IPS-NIHi7 (cell line): ENCODE data around the gene SS18L1.
"Not testable (repeated sequence)": the region's sequence is repeated elsewhere in the genome, so short reads cannot be mapped to it uniquely, and the experiment has no call there.

ENCODE experiments used
- DNase-seq: peaks from one replicate; pipeline ENCODE4 v3.0.0; 2012; ENCODE audit warnings: mixed read lengths; ENCODE audit errors: extremely low spot score

SS18L1 gene, protein sequence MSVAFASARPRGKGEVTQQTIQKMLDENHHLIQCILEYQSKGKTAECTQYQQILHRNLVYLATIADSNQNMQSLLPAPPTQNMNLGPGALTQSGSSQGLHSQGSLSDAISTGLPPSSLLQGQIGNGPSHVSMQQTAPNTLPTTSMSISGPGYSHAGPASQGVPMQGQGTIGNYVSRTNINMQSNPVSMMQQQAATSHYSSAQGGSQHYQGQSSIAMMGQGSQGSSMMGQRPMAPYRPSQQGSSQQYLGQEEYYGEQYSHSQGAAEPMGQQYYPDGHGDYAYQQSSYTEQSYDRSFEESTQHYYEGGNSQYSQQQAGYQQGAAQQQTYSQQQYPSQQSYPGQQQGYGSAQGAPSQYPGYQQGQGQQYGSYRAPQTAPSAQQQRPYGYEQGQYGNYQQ

DNA sequence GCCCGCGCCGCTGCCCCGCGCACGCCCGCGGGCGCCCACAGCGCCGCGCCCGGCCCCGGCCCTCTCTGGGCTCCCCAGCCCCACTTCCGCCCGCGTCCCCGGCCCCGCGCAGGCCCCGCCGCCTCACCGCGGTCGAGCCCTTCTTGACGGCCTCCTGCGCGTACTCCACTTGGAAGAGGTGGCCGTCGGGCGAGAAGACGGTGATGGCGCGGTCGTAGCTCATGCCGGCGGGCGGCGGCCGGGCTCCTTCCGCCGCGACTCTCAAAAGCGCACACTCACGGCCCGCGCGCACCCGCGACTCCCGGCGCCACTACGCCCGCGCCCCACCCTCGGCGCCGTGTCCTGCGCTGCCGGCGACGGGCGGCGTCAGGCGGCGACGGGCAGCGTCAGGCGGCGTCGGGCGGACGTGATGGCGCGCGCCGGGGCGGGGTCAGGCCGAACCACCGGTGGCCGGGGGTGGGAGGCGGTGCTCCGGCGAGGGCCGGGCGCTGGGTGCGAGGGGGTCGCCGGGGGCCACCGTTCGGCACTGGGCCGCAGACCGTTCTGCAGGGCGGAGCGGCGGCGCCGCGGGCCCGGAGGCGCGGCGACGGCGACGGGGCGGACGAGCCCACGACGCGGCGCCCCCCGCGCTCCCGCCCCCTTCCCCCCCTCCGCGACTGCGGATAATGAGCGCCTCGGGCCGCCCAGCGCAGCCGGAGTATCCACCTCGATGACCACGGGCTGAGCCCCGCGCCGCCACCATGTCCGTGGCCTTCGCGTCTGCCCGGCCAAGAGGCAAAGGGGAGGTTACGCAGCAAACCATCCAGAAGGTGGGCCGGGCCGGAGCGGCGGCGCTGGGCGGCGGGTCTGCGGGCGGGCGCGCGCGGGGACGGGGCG, at the start of gene SS18L1, which contains the start of gene PSMA7:
Gene SS18L1 (plus strand): TSS at position 689 of the 876 bp plus-strand sequence. CDS start 52 bp downstream, at position 741.
Gene PSMA7 (minus strand): TSS at position 314 of the 876 bp plus-strand sequence. CDS start 91 bp downstream, at position 223.
- DNase-seq = peak; percentile 88

DNA sequence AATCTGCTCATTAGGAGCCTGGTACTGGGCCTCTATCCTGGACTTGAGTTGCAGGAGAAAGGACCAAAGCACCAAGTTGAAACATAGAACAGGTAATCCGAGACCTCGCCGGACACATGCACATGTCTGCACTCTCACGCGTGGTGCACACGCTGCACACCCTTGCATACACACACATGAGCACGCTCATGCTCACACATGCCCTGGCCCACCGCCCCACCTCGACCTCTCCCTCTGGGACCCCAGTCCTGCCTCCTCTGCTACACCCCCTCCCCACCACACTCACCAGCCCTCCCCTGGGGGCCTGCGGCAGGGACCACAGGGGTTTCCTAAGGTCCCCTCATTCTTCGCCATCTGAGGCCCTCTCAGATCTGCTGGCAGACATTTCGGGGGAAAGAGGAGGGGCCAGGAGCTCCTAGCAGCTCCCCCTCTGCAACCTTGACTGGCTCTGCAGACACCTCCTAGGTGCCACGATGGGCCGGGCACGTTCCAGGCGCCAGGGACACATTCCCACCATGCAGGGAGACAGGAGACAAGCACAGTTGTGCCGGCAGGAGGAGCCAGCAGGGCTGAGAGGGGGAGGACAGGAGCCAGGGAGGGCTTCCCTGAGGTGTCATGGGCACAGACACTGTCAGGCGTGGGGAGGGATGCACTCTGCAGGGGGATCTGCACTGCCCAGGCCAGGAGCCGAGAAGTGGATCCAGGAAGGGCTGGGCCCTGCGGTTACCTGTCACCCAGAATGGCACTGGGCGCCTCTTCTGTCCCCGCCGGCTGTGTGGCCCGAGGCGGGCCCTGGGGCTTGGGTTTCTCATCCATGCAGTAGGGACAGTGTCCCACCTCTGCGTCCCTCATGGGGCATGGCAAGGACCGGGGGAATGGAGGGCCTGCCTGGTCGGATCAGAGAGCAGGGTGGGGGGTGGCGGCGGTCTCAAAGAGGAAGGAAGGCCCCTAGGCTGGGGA, 46.9 kb upstream of the SS18L1 start:
- DNase-seq = no peak

DNA sequence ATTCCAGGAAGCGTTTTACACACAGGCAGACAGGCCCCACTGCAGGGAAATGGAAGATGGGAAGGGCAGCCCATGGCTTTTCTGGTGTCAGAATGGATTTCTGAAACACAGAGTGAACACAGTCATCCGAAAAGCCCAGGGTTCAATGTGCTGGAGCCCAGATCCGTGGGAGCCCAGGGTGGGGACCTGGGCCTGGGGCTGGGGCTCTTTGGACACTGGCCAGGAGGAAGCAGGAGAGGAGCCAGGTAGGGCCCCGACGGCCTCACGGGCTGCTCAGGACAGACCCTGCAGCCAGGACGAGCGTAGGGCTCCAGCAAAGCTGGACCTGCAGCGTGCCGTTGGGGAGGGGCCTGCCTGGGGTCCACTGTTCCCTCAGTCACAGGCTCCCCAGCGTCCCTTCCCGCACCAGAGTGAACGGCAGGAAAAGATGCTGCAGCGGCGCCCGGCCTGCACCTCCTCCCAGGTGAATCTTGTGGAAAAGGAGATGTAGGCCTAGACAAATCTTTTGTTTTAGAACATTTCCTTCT, 45.6 kb upstream of the SS18L1 start:
- DNase-seq = no peak

DNA sequence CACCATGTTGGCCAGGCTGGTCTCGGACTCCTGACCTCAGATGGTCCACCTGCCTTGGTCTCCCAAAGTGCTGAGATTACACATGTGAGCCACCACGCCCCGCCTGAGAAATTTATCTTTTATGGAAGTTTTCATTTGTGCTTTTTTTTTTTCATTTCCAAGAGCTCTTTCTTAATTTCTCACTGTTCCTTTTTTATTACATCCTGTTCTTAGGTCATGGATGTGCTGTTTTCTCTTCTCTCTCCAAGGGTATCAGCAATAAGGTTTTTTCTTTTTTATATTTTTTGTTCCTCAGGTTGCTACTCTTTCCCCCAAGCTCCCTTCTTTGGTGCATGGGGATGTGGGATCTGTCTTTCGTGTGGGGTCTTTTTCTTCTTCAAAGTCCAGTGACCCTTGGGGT, 42.5 kb upstream of the SS18L1 start:
- no peak for DNase-seq

DNA sequence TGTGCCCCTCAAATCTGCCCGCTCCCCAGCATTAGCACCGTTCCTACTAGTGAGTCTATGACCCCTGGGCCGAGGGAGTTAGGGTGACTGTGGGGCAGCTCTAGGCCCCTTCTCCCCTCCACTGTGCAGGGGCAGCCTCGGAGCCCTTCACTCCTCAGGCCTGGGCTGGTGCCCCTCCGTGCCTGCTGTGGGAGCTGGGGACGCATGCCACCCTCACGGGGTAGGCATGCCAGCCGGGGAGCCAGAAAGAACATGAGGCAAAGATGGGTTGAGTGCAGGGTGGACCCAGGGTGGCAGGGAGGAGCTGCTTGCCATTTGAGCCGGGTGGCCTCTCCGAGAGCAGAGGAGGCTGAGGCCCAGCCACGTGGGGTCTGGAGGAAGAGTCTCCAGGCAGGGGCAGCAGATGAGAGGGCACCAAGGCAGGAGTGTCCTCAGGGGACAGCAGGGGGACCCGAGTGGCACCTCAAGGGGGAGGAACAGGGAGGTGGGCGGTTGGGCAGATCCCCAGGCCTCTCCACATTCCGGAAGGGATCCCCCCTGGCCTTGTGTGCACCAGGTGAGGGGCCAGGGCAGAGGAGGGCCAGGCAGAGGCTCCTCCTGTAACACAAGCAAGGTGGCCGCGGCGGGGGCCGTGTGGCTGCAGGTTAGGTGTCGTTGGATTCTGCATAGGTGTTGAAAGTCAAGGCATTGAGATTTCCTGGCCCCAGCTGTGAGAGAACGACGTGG, 39.9 kb upstream of the SS18L1 start:
- DNase-seq = no peak

DNA sequence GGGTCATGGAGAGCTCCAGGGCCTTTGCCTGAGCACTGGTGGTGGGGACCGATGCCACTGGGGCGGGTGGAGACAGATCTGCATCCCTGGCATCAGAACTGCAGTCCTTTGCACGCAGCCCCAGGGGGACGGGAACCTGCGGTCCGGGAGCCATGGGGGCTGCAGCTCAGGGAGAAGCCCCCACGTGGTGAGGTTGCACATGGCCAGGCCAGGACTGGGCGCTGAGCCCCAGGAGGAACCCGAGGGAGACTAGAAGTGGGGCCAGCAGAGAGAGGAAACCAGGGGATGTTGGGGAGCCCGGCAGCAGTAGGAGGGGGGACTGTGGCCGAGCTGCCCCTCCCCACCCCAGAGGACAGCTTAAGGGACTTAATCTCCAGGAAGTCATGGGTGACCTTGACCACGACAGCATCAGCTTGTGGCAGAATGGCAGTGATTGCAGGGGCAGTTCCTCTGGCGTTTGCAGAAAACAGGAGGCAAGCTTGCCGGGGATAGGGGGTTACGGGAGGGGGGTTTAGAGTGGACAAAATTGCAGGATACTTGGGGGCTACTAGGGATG, 39.3 kb upstream of the SS18L1 start:
- DNase-seq = no peak

DNA sequence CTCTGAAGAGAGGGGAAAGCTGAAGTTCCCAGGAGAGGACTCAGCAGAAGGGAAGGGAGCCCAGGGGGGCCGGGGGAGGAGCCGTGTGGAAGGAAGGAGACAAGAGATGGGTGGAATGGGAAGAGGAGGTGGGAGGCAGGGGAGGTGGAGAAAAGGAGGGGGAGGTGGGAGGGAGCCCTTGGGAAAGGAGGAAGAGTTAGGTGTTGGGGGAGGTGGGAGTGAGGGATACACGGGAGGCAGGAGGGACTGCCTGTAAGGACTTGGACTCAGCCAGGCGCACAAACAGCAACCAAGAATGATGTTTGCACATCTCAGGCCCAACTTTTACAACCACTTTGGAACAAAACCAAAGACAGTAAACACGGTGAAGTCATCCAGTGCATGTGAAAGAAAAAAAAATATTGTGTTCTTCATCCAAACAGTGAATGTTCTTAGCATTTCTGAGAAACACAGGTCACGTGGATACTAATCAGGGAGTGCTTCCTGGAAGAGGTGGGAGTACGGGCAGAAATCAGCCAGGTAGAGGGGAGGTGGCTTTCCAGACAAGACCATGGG, 38.7 kb upstream of the SS18L1 start:
- no peak for DNase-seq

DNA sequence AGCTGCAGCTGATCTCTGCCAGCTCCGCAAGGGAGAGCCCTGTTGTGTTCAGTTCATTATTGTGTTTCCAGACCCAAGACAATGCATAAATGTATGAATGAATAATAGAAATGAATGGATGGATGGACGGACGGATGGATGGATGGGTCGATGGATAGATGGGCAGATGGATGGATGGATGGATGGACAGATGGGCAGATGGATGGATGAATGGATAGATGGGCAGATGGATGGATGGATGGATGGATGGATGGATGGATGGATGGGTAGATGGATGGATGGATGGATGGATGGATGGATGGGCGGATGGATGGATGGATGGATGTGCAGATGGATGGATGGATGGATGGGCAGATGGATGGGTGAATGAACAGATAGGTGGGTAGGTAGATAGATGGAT, 38.0 kb upstream of the SS18L1 start:
- no peak for DNase-seq

DNA sequence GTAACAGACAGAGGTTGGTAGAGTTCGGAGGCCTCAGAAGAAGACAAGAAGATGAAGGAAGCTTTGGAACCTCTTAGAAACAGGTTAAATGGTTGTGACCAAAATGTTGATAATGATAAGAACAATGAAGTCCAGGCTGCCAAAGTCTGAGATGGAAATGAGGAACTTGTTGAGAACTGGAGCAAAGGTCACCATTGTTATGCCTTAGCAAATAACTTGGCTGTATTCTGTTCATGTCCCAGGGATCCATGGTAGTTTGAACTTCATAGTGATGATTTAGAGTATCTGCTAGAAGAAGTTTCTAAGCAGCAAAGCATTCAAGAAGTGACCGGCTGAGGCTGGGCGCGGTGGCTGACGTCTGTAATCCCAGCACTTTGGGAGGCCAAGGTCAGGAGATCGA, 32.4 kb upstream of the SS18L1 start:
- DNase-seq = no peak

DNA sequence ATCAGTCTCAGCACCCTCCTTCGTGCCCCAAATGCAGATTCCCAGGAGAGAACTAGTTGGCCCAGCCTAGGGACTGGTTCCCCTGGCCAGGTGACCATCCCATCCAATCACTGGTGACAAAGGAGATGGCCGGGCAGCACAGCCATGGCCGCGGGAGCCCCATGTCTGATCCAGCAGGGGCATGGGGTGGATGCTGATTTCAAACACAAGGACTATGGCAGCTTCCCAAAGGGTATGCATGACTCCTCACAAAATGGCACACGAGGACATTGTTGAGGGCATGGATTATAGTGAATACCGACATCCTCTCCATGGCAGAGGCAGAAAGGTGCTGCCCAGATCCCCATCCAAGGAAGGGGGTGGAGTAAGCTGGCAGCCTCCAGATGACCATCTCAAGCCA, 31.2 kb upstream of the SS18L1 start:
- no peak for DNase-seq

DNA sequence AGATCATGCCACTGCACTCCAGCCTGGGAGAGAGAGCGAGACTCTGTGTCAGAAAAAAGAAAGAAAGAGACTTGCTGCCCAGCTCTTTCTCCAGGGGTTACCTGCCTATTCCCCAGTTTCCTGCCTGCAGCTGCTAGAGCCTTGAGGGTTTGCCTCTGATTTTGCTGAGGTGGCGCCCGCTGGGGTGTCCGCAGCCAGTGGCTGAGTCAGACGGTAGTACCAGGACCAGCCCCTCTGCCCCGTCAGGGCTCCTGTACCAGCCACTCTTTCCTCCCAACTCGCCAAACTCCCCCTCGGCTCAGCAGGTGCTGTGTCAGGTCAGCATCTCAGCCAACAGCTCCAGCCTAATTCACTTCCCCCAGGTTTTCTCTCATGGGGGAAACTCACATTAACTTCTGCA, 28.7 kb upstream of the SS18L1 start:
- DNase-seq = peak; percentile 55

DNA sequence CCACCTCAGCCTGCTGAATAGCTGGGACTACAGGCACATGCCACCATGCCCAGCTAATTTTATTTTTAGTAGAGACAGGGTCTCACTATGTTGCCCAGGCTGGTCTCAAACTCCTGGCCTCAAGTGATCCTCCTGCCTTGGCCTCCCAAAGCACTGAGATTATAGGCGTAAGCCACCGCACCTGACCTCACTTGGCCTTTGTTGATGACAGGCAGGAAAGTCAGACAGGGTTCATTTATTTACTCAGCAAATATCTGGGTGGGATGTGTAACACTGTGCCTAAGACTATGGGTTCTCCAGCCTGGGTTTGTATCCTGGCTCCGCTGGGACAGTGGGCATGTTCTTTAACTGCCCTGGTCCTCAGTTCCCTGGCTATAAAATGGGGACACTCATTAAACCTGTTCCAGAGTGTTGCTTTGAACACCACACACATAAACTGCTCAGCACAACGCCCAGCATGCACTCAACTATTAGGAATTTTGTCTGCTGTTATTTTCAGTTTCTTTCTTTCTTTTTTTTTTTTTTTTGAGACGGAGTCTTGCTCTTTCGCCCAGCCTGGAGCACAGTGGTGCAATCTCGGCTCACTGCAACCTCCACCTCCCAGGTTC, 27.7 kb upstream of the SS18L1 start:
- not testable (repeated sequence) for DNase-seq

DNA sequence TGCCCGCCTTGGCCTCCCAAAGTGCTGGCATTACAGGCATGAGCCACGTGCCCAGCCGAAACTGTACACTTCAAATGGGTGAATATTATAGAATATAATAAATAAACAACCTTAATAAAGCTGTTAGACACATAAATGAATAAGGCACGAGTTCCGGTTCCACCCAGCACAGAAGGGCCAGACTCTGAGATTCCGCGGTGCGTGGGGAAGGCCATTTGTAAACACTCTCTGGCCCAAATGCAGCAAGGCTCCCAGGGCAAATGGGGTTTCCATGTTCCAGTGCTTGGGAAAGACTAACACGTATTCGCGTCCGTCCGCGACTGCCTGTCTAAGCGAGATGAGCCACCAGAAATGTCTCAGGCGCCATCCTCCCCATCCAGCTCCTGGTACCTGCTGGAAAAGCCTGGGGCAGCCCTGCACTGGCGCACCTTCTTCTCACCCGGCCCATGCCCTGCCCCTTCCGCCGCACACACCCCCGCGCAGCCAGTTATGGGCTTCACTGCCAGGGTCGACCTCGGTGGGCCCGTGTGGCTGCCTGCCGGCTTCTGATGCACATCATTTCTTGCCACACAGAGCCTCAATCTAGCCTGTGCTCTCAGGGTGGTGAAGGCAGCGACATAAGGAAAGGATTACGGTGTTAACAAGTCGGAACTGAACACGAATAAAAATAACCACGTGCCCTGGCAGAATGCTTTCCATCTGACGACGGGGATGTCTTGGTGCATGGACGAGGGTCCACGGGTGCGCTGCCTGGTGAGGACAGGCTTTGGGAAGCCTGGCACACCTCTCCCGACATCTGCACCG, 26.8 kb upstream of the SS18L1 start:
- DNase-seq = no peak

DNA sequence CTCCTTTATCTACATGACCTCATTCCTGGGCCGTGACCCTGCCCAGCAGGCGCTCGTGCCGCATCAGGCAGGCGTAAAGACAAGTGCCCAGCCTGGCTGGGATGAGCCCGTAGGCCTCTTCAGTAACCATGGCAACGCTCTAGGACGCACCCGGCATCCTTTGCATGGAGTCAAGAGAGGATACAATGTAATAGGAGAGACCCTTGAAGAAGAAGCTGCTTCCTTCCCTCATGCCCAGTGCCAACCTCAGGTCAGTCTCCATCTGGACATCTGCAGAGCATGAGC, 26.3 kb upstream of the SS18L1 start:
- no peak for DNase-seq

DNA sequence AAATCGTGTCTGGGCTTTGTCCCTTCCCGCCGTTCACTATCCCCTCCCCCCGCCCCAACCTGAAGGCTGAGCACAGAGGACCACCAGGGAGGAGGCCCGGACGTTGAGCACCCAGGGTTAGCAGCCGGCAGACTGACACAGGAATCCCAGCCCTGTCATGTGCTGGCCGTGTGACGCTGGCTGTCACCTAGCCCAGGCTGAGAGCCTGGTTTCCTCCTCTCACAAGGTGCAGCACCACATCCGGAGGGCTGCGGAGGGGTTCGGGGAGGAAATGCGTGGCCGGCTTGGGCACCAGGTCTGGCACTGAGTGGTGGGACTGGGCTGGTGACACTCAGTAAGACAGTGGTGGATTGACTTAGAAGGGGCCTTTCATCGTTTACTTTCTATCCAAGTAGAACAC, 25.9 kb upstream of the SS18L1 start:
- no peak for DNase-seq

DNA sequence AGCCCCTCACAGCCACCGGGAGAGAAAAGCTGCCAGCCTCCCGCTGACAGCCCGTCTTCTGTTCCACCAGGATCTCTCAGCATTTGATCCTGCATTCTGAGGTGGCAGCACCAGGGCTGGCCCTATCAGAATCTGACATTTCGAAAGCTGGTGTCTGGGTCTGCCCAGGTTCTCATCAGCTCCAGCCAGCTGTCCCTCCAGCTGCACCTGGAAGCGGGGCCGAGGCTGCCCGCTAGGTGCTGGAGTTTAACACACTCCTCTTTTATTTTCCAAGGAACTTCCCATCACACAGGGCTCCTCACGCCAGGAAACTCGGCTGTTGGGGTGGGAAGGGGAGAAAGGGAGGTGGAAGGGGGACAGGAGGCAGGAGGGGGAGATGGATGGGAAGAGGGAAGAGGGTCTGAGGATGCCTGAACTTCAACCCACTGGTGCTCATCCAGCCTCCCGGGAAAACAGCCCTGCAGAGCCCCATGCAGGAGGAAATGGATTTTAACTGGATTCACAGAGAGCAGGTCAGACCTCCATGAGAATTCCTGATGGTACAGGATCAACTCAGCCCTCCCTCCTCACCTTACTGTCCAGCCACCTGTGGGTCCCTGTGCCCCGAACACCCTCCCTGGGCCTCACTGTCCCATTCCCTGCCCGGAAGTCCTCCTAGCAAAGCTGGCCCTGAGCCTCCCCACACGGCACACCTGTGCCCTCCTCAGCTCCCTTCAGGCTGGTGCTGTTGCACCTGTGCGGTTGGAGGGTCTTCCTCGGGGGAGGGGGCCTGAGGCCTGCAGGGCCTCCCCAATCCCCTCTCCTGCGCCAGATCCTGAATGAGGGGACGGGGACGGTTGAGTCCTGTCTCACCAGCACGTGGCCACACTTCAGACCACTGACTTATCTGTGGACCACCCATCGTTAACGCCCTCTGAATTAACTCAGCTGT, 25.2 kb upstream of the SS18L1 start:
- no peak for DNase-seq

DNA sequence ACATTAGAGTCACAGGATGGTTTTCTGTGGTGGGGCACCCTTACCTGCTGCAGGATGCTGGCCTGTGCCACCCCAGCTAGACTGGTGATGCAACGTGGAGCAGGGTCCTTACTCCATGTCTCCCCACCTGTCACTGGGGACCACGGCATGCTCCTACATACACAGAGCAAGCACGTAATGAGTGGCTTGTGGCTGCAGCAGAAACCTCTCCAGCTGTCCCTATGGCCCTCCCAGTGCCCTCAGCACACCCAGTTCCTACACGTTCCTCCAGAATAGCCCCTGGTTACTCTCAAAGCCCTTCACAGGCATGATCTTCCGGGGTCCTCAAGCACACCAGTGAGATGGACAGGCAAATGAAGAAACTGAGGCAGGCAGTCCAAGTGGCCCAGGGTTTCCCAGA, 24.5 kb upstream of the SS18L1 start:
- no peak for DNase-seq
